PC-3 (cell line): ENCODE data around the gene GBE1.

Experiments used
- EZH2 ChIP-seq: fragments of 300-600 bp; sonication (generic); IDR thresholded peaks from one replicate; pipeline ENCODE4 v1.6.1; 2017; ENCODE audit warnings: antibody characterized with exemption, mild to moderate bottlenecking, low read length; ENCODE audit not compliant: unreplicated experiment
- EZH2phosphoT487 ChIP-seq: fragments of 300-600 bp; sonication (generic); IDR thresholded peaks from 2 replicates; pipeline ENCODE4 v1.6.1; 2018; ENCODE audit warnings: mild to moderate bottlenecking, antibody characterized with exemption, low read length, borderline replicate concordance
- TF ChIP-seq, protein P1 (sequence below): fragments of 300-600 bp; sonication (generic); conservative IDR thresholded peaks from 2 replicates; pipeline ENCODE4 v1.5.1; 2017; ENCODE audit warnings: antibody characterized with exemption, low read depth, mild to moderate bottlenecking, low read length

DNA sequence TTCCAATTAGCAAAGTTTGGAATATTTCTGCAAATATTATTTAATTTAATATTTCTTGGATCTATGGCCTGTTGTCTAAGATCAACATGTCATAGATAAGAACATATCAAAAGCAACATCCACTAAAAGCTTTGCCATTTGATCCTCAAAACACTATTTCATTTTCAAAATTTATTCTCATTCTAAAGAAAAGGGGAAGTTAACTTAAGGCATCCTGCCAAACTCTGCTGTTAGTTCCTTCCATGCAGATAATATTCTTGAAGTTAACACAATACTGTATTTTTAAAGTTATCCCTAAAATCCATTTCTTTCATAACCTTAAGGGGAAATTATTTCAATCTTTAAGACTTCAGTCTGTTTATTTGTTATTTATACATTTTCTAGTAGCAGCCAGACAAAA is 28.2 kb upstream of the GBE1 start:
- TF ChIP-seq, protein P1, sequence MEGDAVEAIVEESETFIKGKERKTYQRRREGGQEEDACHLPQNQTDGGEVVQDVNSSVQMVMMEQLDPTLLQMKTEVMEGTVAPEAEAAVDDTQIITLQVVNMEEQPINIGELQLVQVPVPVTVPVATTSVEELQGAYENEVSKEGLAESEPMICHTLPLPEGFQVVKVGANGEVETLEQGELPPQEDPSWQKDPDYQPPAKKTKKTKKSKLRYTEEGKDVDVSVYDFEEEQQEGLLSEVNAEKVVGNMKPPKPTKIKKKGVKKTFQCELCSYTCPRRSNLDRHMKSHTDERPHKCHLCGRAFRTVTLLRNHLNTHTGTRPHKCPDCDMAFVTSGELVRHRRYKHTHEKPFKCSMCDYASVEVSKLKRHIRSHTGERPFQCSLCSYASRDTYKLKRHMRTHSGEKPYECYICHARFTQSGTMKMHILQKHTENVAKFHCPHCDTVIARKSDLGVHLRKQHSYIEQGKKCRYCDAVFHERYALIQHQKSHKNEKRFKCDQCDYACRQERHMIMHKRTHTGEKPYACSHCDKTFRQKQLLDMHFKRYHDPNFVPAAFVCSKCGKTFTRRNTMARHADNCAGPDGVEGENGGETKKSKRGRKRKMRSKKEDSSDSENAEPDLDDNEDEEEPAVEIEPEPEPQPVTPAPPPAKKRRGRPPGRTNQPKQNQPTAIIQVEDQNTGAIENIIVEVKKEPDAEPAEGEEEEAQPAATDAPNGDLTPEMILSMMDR: no peak
- TF ChIP-seq EZH2 (no peak), EZH2phosphoT487 (no peak)
